PFSK-1 (cell line): ENCODE results near the gene SALL3.

Experiments used
- FOXP2 ChIP-seq: optimal IDR thresholded peaks from 2 replicates; pipeline ENCODE3; 2011; ENCODE audit warnings: borderline replicate concordance, control low read depth, inconsistent platforms; ENCODE audit not compliant: insufficient read depth; ENCODE audit errors: extremely low read length, extremely low read depth
- POLR2AphosphoS5 ChIP-seq: IDR thresholded peaks from 2 replicates; pipeline ENCODE4 v1.6.1; 2012; ENCODE audit warnings: low read depth, mild to moderate bottlenecking, control low read depth, low read length, moderate library complexity
- SIN3A ChIP-seq: IDR thresholded peaks from 2 replicates; pipeline ENCODE4 v1.6.1; 2012; ENCODE audit warnings: mild to moderate bottlenecking, low read length, moderate library complexity, borderline replicate concordance; ENCODE audit not compliant: insufficient read depth
- TAF1 ChIP-seq: IDR thresholded peaks from 2 replicates; pipeline ENCODE4 v1.6.1; 2012; ENCODE audit warnings: low read length, control low read depth, borderline replicate concordance; ENCODE audit not compliant: insufficient read depth
- TF ChIP-seq, protein P1 (sequence below), 2 experiments: IDR thresholded peaks; 2 replicates each; pipeline versions ENCODE4 v1.6.1 to v1.8.0; 2011 to 2012; ENCODE audit warnings: low read depth in 2 of 2, low read length in 2 of 2, control low read depth in 1 of 2, inconsistent platforms in 1 of 2, mild to moderate bottlenecking in 1 of 2, moderate library complexity in 1 of 2; ENCODE audit not compliant: insufficient read depth in 1 of 2

The SALL3 gene

GRCh38 chr18:78979056-78979729, 425 bp upstream of the SALL3 start:
- TF ChIP-seq POLR2AphosphoS5, result no peak

DNA sequence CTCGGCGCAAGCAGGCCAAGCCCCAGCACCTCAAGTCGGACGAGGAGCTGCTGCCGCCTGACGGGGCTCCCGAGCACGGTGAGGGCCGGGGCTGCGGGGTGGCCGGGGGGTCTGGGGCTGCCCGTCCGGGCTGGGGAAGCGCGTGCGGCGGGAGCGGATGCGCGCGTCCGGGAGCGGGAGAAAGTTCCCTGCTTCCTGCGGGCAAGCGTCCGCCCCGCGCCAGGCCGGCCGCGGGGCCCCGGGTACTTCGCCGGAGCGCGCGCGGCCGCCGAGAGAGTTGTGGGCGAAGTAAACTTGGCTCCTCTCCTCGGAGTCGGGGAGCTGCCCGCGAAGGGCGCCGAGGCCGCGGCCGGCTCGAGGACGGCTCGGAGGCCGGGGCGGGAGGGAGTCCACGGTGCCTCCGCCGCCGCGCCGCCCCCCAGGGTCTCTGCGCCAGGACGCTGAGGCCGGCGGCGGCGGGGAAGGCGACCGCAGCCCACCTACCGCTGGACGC, 707 bp downstream of the SALL3 start:
- no peak for TF ChIP-seq POLR2AphosphoS5
- no peak for TF ChIP-seq SIN3A
- TF ChIP-seq FOXP2, result no peak
- TF ChIP-seq, protein P1, sequence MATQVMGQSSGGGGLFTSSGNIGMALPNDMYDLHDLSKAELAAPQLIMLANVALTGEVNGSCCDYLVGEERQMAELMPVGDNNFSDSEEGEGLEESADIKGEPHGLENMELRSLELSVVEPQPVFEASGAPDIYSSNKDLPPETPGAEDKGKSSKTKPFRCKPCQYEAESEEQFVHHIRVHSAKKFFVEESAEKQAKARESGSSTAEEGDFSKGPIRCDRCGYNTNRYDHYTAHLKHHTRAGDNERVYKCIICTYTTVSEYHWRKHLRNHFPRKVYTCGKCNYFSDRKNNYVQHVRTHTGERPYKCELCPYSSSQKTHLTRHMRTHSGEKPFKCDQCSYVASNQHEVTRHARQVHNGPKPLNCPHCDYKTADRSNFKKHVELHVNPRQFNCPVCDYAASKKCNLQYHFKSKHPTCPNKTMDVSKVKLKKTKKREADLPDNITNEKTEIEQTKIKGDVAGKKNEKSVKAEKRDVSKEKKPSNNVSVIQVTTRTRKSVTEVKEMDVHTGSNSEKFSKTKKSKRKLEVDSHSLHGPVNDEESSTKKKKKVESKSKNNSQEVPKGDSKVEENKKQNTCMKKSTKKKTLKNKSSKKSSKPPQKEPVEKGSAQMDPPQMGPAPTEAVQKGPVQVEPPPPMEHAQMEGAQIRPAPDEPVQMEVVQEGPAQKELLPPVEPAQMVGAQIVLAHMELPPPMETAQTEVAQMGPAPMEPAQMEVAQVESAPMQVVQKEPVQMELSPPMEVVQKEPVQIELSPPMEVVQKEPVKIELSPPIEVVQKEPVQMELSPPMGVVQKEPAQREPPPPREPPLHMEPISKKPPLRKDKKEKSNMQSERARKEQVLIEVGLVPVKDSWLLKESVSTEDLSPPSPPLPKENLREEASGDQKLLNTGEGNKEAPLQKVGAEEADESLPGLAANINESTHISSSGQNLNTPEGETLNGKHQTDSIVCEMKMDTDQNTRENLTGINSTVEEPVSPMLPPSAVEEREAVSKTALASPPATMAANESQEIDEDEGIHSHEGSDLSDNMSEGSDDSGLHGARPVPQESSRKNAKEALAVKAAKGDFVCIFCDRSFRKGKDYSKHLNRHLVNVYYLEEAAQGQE (IDR thresholded peaks at IDR 0.05; ENCODE audit: insufficient read depth in 1 of 2, low read depth in 2 of 2, low read length in 2 of 2), result no peak
- no peak for TF ChIP-seq TAF1

DNA sequence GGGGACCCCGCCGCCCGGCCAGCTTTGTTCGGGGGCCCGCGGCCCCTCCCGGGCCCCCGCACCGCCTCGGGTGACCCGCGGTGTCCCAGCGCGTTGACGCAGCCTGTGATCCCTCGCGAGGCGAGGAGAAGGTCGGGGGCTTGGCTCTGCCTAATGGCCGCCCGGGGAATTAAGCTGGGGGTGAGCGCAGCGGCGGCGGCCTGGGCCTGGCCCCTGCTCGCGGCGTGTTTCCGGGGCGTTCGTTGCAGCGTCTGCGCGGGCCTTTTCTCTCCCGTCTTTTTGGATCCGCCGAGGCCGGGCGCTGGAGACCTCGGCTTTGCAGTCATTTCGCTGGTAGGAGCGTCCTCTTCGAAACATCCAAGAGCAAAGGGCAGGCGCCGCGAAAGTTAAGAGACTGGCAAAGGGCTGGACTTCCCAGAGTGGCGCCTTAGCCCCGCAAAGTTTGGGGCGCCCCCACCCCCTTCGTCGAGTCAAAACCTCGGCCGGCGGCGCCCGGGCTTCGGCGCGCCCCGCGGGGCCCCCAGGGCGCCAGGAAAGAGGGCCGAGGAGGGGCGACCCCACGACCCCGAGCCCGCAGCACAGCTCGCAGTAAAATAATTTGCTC, 1.3 kb downstream of the SALL3 start:
- TF ChIP-seq, protein P1 (IDR thresholded peaks at IDR 0.05; ENCODE audit: insufficient read depth in 1 of 2, low read depth in 2 of 2, low read length in 2 of 2), result no peak
- TF ChIP-seq POLR2AphosphoS5, result no peak
- TF ChIP-seq SIN3A, result no peak
- no peak for TF ChIP-seq FOXP2
- no peak for TF ChIP-seq TAF1

DNA sequence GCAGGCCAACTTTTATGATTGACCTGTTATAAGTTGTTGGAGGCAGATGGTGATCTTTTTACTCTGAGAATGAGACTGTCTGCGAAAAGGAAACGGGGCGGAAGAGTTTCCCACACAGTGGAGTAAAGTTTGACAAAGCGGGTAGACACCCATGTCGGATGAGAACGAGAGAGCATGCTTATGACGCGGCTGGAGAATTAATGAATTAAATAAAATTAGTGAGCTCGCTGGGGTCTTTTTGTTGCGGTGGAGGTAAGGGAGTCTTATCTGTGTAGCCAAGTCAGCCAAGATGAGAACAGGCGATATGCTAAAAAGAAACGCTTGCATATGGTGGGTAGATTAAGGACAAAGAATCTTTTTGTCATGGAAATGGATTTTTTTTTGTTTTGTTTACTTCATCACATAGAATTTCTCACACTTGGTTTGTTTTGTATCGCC, 1.8 kb downstream of the SALL3 start:
- TF ChIP-seq, protein P1 (IDR thresholded peaks at IDR 0.05; ENCODE audit: insufficient read depth in 1 of 2, low read depth in 2 of 2, low read length in 2 of 2), result no peak
- TF ChIP-seq TAF1, result no peak
- no peak for TF ChIP-seq POLR2AphosphoS5
- no peak for TF ChIP-seq SIN3A
- no peak for TF ChIP-seq FOXP2

GRCh38 chr18:78981989-78982620, 2.5 kb downstream of the SALL3 start:
- TF ChIP-seq, protein P1 (IDR thresholded peaks at IDR 0.05; ENCODE audit: insufficient read depth in 1 of 2, low read depth in 2 of 2, low read length in 2 of 2), result no peak
- TF ChIP-seq POLR2AphosphoS5 (no peak), TAF1 (no peak)
